ENCODE data around the gene MYBPC2.

- TF ChIP-seq CTCF (IDR thresholded peaks at IDR 0.05) = no peak
- no peak for TF ChIP-seq POLR2A (IDR thresholded peaks at IDR 0.05)
These were observed 73.3 kb downstream of the MYBPC2 start for GRCh38 chr19:50505856-50506611.
